H1 (cell line): Measurements from ENCODE around the gene TRIM32. TPM values are rescaled to one million over a fixed set of nuclear protein-coding genes. Genes with fewer than 3 reads are reported as not detected.

Experiments used
- CTCF ChIA-PET: fragments of 300-600 bp; sonication (Branson Sonifier 250); formaldehyde crosslinking; loops from one replicate; lab custom pipeline; 2021; ENCODE audit not compliant: partially characterized antibody; lab: Charles Lee
- POLR2A ChIA-PET: fragments of 300-600 bp; sonication (Branson Sonifier 250); formaldehyde crosslinking; loops from one replicate; lab custom pipeline; 2021; ENCODE audit warnings: inconsistent platforms; ENCODE audit not compliant: partially characterized antibody; lab: Charles Lee
- DNase-seq, 2 experiments: peaks; one replicate each; pipeline versions ENCODE4 v3.0.0 to v3.0.0-alpha.2; 2010 to 2022; ENCODE audit warnings: low spot score in 2 of 2, low read depth in 1 of 2, mixed read lengths in 1 of 2
- FAIRE-seq: peaks from 2 replicates; lab custom pipeline; 2011; peaks lifted over from hg19 to GRCh38; lab: Jason Lieb, UNC
- H2AFZ ChIP-seq: 2 replicates; pipeline ENCODE4 v1.8.1; 2012; ENCODE audit warnings: low read length, inconsistent platforms
- H2AK5ac ChIP-seq: 2 replicates; pipeline ENCODE4 v1.6.1; 2013; ENCODE audit warnings: low read depth, low read length
- H2BK120ac ChIP-seq: replicated peaks from 2 replicates; pipeline ENCODE3; 2013; ENCODE audit warnings: low read depth, low read length, inconsistent platforms
- H2BK12ac ChIP-seq: 2 replicates; pipeline ENCODE4 v1.6.1; 2013; ENCODE audit warnings: low read depth, low read length
- H2BK15ac ChIP-seq: 2 replicates; pipeline ENCODE4 v1.6.1; 2013; ENCODE audit warnings: low read length
- H2BK20ac ChIP-seq: 2 replicates; pipeline ENCODE4 v1.6.1; 2013; ENCODE audit warnings: low read length
- H2BK5ac ChIP-seq: 2 replicates; pipeline ENCODE4 v1.6.1; 2013; ENCODE audit warnings: low read depth, low read length
- H3K14ac ChIP-seq: 2 replicates; pipeline ENCODE4 v1.6.1; 2013; ENCODE audit warnings: inconsistent platforms; ENCODE audit not compliant: insufficient read length
- H3K18ac ChIP-seq: 2 replicates; pipeline ENCODE4 v1.6.1; 2013; ENCODE audit warnings: low read length; ENCODE audit errors: extremely low read depth
- H3K23ac ChIP-seq: 2 replicates; pipeline ENCODE4 v1.6.1; 2013; ENCODE audit warnings: inconsistent platforms; ENCODE audit not compliant: insufficient read length
- H3K23me2 ChIP-seq: 2 replicates; pipeline ENCODE4 v1.6.1; 2013; ENCODE audit warnings: low read depth, low read length
- H3K27ac ChIP-seq: 2 replicates; pipeline ENCODE4 v1.6.1; 2011; ENCODE audit warnings: low read depth, low read length, inconsistent platforms
- H3K27me3 ChIP-seq, 4 experiments: replicated peaks in 1 of 4; 1 replicate in 1 of 4; 2 replicates in 3 of 4; pipeline versions ENCODE4 v1.6.1 to v1.8.1; 2011 to 2013; ENCODE audit warnings: low read length in 3 of 4, mild to moderate bottlenecking in 3 of 4, inconsistent platforms in 2 of 4, mixed read lengths in 2 of 4, moderate library complexity in 1 of 4; ENCODE audit not compliant: control insufficient read depth in 3 of 4, insufficient read depth in 3 of 4; ENCODE audit errors: extremely low read depth in 1 of 4
- H3K36me3 ChIP-seq, 4 experiments: 2 replicates each; pipeline versions ENCODE4 v1.6.1 to v1.8.1; 2011 to 2013; ENCODE audit warnings: mild to moderate bottlenecking in 4 of 4, low read length in 3 of 4, moderate library complexity in 2 of 4, control low read depth in 1 of 4, inconsistent platforms in 1 of 4; ENCODE audit not compliant: insufficient read depth in 4 of 4, control insufficient read depth in 2 of 4
- H3K4ac ChIP-seq: replicated peaks from 2 replicates; pipeline ENCODE3; 2013; ENCODE audit warnings: low read length, low read depth, mixed read lengths, inconsistent platforms; ENCODE audit not compliant: insufficient read length
- H3K4me1 ChIP-seq, 4 experiments: replicated peaks in 1 of 4; 1 replicate in 1 of 4; 2 replicates in 3 of 4; pipeline versions ENCODE4 v1.6.1 to v1.8.1; 2011 to 2013; ENCODE audit warnings: low read length in 3 of 4, inconsistent platforms in 2 of 4, mixed read lengths in 1 of 4; ENCODE audit not compliant: insufficient read depth in 4 of 4, control insufficient read depth in 3 of 4
- H3K4me2 ChIP-seq, 2 experiments: 2 replicates each; pipeline versions ENCODE4 v1.6.1 to v1.8.1; 2011 to 2013; ENCODE audit warnings: low read depth in 2 of 2, low read length in 2 of 2, control low read depth in 1 of 2, inconsistent platforms in 1 of 2, mild to moderate bottlenecking in 1 of 2; ENCODE audit not compliant: insufficient read depth in 1 of 2
- H3K4me3 ChIP-seq, 4 experiments: fragments of 200-600, 300-600 bp in 1 of 4; sonication (generic), shearing (Covaris generic), sonication (Bioruptor Twin) in 1 of 4; 2 replicates each; pipeline versions ENCODE4 v1.5.1 to v1.8.1; 2011 to 2016; ENCODE audit warnings: low read length in 4 of 4, low read depth in 3 of 4, control low read depth in 2 of 4, inconsistent platforms in 2 of 4, mild to moderate bottlenecking in 2 of 4, mixed read lengths in 1 of 4, moderate library complexity in 1 of 4; ENCODE audit not compliant: insufficient read depth in 2 of 4; ENCODE audit errors: extremely low read depth in 1 of 4
- H3K56ac ChIP-seq: replicated peaks from 2 replicates; pipeline ENCODE3; 2013; ENCODE audit warnings: low read depth, mild to moderate bottlenecking, mixed read lengths, low read length, inconsistent platforms; ENCODE audit not compliant: insufficient read length
- H3K79me1 ChIP-seq: 2 replicates; pipeline ENCODE4 v1.6.1; 2013; ENCODE audit warnings: low read depth, low read length, control low read depth
- H3K79me2 ChIP-seq, 2 experiments: 2 replicates each; pipeline versions ENCODE4 v1.6.1 to v1.8.1; 2012 to 2013; ENCODE audit warnings: low read length in 2 of 2, mild to moderate bottlenecking in 2 of 2, inconsistent platforms in 1 of 2; ENCODE audit not compliant: insufficient read depth in 2 of 2, control insufficient read depth in 1 of 2
- H3K9ac ChIP-seq, 4 experiments: replicated peaks in 1 of 4; 1 replicate in 1 of 4; 2 replicates in 3 of 4; pipeline versions ENCODE4 v1.6.1 to v1.8.1; 2011 to 2013; ENCODE audit warnings: low read depth in 3 of 4, low read length in 3 of 4, control low read depth in 2 of 4, mild to moderate bottlenecking in 2 of 4, moderate library complexity in 2 of 4, inconsistent platforms in 1 of 4; ENCODE audit errors: extremely low read depth in 1 of 4
- H3K9me3 ChIP-seq, 2 experiments: 2 replicates each; pipeline versions ENCODE4 v1.6.1 to v1.8.1; 2012 to 2013; ENCODE audit warnings: mild to moderate bottlenecking in 2 of 2, moderate library complexity in 2 of 2, control low read depth in 1 of 2, inconsistent platforms in 1 of 2, low read depth in 1 of 2, low read length in 1 of 2, mixed read lengths in 1 of 2; ENCODE audit not compliant: insufficient read depth in 2 of 2
- H4K20me1 ChIP-seq, 2 experiments: replicated peaks in 1 of 2; 2 replicates each; pipeline versions ENCODE3 to v1.8.1; 2011 to 2013; ENCODE audit warnings: inconsistent platforms in 2 of 2, low read length in 2 of 2, mild to moderate bottlenecking in 1 of 2; ENCODE audit not compliant: insufficient read depth in 2 of 2, control insufficient read depth in 1 of 2
- H4K5ac ChIP-seq: 2 replicates; pipeline ENCODE4 v1.6.1; 2013; ENCODE audit warnings: low read length, low read depth, mixed read lengths, inconsistent platforms; ENCODE audit not compliant: insufficient read length
- H4K8ac ChIP-seq: 2 replicates; pipeline ENCODE4 v1.8.0; 2013; ENCODE audit warnings: mild to moderate bottlenecking, moderate library complexity, low read length, inconsistent platforms; ENCODE audit not compliant: insufficient read depth; ENCODE audit errors: extremely low read depth
- H4K91ac ChIP-seq: replicated peaks from 2 replicates; pipeline ENCODE3; 2013; ENCODE audit warnings: low read length, mixed read lengths, inconsistent platforms; ENCODE audit not compliant: insufficient read length
- WGBS, 2 experiments: shearing (Covaris generic) in 1 of 2; methylation state at CpG; one replicate each; pipeline versions ENCODE4 v1.1.6 to v1.1.7; 2013 to 2015; ENCODE audit warnings: low lambda C conversion rate in 2 of 2, mixed read lengths in 2 of 2, inconsistent platforms in 1 of 2, low coverage in 1 of 2, missing lambda C conversion rate in 1 of 2; ENCODE audit not compliant: insufficient replicate concordance in 2 of 2, insufficient coverage in 1 of 2, insufficient read length in 1 of 2; ENCODE audit errors: extremely low coverage in 1 of 2, missing lambda C conversion rate in 1 of 2; 5-methylcytosine and 5-hydroxymethylcytosine counted together
- polyA plus RNA-seq, 7 experiments: library from polyadenylated mRNA; depleted of rRNA in 3 of 7; stranded (reverse) in 5 of 7; unstranded in 2 of 7; fragments of >200 nt in 5 of 7; fragments of 200-250 nt in 2 of 7; gene quantifications; 1 replicate in 5 of 7; 2 replicates in 1 of 7; 4 replicates in 1 of 7; pipeline versions ENCODE4 v1.2.1 to v1.2.3, GENCODE V29; 2011 to 2013; ENCODE audit warnings: missing spikeins in 2 of 7, mixed read lengths in 2 of 7
- total RNA-seq: library from RNA; stranded (reverse); fragmentation: NEBNext Ultra II Directional; extraction: Animal tissue kit (Norgen Biotek cat#: 25700); gene quantifications from 2 replicates; pipeline ENCODE4 v1.2.1, GENCODE V29; 2021

TRIM32 gene
- total and polyA plus RNA-seq, 2 of the 8 experiments (the other 6 are each of a cell fraction or from before 2014, with no cell fraction given), result 10.5 to 17.3 TPM

DNA sequence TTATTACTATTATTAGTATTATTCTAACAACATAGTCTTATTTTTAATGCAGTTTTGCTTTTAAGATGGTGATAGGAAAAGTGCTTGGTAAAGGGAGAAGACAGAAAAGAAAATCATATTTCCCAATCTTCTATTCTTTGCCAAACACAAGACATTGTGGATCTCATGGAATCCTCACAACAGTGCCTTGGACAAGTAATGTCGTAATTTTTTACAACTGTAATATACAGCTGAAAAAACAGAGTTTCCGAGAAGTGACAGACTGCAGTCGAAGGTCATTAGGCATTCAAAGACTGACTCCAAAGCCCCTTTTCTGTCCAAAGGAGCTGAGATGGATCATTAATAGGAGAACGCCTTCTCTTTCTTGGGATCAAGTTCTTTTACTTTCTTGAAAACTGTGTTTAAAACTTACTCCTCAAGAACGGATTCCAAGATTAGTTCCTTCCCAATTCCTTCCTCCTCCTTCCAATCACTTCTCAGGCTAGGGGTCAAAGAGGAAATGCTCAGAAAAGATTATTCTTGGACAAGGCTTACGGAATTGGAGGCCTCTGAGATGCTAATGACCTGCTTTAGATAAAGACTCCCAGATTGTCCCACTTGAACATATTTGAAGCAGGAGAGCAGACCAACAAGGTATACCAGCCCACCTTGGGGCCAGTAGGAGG is 24.3 kb upstream of the TRIM32 start:
- Histone ChIP-seq H3K4me2 (no peak overlapping the region), H4K91ac (no peak overlapping the region), H4K20me1 (no peaks in the 10 kb centered on the region), H3K23ac (no peak overlapping the region), H3K36me3 (no peaks in the 10 kb centered on the region), H3K4me3 (no peak overlapping the region), H2AK5ac (no peak overlapping the region), H3K18ac (no peak overlapping the region), H4K8ac (no peak overlapping the region), H3K27me3 (no peaks in the 10 kb centered on the region), H3K56ac (no peak overlapping the region), H3K9me3 (no peaks in the 10 kb centered on the region), H2AFZ (no peak overlapping the region), H3K79me1 (no peaks in the 10 kb centered on the region), H2BK15ac (no peak overlapping the region), H3K9ac (no peak overlapping the region), H2BK5ac (no peak overlapping the region), H3K4ac (no peak overlapping the region), H3K79me2 (no peaks in the 10 kb centered on the region), H3K14ac (no peak overlapping the region), H2BK20ac (no peak overlapping the region), H2BK12ac (no peak overlapping the region), H4K5ac (no peak overlapping the region), H3K23me2 (no peaks in the 10 kb centered on the region; the same call in 1 of the 2 replicates), H3K4me1 (peaks cover 0 to 6% (median 0%) of the 10 kb centered on the region in 4 experiments; a peak in 1 of 7 replicates), H3K27ac (no peak overlapping the region), H2BK120ac (no peak overlapping the region)
- CTCF ChIA-PET, result interaction anchor here (1.0 to 3.3 kb wide), 8 partner anchors 15 to 1063 kb away, joined by 3 to 29 read pairs (median 5); no protein-coding TSS in a partner anchor
- POLR2A ChIA-PET, result interaction anchor here (0.9 kb wide), 1 partner anchor 14 kb away, joined by 3 read pairs; no protein-coding TSS in a partner anchor
- DNase-seq, result no peak
- FAIRE-seq, result no peak
- WGBS, 2 experiments, result 91% methylated on average over 6 of the region's 6 CpGs; no CpG with 5 or more reads in 1 of the 2 experiments
